NCI-H1092 (cell line): ENCODE results near the gene SCN8A.
"Not testable (repeated sequence)": the region's sequence is repeated elsewhere in the genome, so short reads cannot be mapped to it uniquely, and the experiment has no call there.

Experiments used
- DNase-seq: peaks from one replicate; lab custom pipeline; 2025; lab: John Stamatoyannopoulos, UW

Gene SCN8A

DNA sequence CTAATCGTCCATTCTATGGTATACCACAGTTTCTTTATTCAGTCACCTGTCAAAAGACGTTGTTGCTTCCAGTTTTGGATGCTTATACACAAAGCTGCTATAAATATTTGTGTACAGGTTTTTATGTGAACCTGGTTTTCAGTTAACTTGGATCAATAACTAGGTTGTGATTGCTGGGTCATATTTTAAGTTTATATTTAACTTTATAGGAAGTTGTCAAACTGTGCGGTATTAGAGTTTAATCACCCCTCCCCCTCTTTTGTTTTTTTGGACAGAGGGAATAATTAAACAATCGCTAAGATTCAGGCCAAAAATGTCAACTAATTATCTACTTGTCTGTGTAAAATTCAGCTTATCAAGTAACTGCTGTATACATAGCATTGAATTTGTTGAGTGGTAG is 34.3 kb downstream of the SCN8A start:
- DNase-seq, result no peak

DNA sequence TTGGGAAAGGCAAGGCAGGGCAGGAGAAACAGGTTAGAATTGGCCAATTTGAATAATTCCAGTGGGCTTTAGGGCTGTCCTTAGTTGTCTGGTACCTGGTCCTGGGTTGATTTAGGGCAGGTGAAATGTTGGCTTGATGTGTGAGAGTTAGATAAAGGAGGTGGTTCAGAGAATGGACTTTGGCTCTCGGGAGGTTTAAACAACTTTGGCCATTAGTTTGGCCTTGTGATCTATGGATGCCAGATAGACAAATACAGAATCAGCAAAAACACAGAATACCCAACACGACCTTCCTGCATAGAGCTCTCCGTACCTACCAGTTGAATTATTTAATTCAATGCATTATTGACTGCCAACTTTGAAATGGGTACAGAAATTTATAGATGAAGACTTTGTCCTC is 35.1 kb downstream of the SCN8A start:
- DNase-seq, result no peak

DNA sequence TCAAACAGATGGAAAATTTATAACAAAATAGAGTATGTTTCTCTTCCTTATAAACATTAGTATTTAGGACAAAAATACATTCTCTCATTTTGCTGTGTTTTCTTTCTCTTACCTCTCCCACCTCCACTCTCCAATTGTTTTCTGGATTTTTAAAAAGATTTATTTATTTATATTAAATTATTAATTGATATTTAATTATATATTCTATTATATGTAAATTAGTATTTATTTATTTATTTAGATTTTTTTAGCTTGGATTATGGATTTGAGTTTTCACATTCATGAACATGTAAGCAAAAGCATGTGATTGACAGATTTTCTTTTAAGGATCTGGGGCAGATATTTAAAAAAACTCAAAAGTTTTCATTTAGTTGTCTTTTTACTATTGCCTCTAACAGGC is 35.6 kb downstream of the SCN8A start:
- no peak for DNase-seq

DNA sequence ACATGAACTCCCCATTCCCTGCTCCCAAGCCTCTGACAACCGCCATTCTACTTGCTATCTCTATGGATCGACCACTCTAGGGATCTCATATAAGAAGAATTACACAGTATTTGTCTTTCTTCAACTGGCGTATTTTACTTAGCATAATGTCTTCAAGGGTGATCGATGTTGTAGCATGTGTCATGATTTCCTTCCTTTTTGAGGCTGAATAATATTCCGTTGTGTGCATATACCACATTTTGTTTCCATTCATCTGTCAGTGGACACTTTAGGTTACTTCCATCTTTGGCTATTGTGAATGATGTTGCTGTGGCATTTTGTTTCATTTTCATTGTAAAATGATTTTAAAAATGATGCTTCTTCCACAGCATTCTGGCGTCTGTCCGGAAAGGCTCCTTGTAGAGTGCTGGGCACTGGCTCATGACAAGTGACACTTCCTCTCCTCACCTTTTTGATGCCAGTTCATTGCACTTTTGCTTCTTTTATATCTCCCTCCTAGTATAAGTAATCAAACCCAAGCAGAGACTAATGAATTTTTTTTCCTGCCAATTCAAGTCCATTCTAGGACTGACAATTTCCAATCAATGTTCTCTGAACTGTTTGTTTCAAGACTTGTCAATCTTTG is 39.3 kb downstream of the SCN8A start:
- DNase-seq, result no peak

DNA sequence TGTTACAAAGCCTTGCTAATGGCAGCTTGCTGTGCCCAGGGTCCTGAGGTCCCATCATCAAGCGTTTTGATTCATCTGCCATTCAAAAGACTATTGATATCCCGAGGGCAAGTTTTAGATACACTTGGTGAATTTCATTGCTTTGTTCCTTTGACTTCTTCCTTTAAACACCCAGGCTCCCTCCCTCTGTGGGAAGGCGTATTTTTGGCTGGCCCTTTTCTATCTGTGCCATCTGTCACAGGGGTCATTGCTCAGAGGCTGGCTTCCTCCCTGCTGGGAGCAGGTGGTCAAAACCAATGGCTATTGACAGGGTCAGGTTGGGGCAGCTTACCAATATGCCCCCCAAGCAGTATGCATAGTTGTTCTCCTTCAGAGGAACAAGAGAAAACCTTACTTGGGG is 40.0 kb downstream of the SCN8A start:
- DNase-seq, result no peak

DNA sequence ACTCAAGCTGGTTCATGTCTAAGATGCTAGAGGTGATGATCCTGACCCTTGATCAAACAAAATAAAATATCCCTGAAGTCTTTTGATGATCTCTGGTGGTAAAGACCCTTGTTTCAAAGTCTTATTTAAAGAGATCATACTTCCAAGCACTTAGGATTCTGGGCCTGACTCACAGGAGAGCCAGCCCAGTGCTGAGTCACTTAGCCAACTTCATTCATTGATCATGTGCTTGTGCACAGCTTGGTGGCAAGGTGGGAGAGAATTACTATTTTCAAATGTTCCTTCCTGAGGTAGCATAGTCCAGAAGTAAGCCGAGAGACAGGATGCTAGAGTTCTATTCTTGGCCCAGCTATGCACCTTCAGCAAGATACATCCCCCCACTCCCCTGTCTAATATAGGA is 40.6 kb downstream of the SCN8A start:
- no peak for DNase-seq

DNA sequence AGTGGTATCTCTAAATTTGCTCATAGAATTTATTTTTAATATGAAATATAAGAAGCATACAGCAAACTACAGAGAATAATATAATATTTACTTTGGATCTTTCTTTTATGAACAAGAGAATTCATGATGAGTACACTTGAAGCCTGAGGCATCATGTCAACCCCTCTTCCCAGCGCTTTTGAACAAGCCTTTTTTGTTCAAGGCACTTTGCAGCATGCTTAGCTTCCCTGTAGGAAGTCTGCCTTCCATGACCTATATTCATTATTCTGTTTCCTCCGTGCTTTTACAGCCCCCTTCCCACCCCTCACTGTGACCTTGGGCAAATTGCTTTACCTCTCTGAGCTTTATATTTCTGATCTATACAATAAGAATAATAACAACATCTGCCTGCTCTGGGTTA is 41.6 kb downstream of the SCN8A start:
- DNase-seq, result no peak

DNA sequence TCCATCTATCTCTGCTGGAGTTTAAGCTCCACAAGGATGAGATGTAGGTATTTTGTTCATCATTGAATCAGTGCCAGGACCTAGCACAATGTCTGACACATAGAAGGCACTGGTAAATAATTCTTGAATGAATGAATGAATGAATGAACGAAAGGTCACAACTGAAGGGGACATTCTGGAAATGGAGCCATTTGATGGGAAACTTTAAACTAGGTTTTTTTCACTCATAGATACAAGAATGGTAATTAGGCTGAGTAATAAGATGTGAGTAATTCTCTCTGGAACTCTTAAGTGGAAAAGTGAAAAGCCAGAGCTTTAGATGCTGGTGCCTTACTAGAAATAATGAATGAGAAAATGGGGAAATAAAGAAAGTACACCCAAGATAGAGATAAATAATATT is 44.3 kb downstream of the SCN8A start:
- DNase-seq, result no peak

DNA sequence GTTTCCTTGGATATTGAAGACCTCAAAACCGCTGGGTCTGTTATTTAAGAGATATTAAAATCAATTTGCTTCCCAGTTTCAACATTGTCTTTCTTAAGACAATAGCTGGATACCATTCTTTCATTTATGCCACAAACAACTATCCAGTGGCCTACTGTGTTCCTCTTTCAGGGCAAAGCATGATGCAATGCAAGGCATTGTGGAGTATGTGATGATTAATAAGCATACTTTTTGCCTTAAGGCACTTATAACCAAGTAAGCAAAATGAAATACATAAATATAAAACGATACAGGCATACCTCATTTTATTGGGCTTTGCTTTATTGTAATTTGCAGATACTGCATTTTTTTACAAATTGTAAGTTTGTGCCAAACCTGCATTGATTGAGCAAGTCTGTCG is 45.5 kb downstream of the SCN8A start:
- no peak for DNase-seq

DNA sequence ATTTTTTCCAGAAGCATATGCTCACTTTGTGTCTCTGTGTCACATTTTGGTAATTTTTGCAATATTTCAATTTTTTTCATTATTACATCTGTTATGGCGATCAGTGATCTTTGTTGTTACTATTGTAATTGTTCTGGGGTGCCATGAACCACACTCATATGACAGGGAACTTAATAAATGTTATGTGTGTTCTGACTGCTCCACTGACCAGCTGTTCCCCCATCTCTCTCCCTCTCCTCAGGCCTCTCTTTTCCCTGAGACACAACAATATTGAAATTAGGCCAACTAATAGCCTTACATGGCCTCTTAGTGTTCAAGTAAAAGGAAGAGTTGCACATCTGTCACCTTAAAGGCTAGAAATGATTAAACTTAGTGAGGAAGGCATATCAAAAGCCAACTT is 46.0 kb downstream of the SCN8A start:
- no peak for DNase-seq

DNA sequence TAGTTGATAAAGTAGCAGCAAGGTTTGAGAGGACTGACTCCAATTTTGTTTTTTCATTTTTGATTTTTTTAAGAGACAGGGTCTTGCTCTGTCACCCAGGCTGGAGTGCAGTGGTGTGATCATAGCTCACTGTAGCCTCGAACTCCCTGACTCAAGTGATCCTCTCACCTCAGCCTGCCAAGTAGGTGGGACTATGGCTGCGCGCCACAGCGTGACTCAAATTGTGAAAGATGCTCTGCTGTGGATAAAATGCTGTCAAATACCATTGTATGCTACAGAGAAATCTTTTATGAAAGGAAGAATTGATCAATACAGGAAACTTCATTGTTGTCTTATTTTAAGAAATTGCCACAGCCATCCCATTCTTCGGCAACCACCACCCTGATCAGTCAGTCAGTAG is 48.3 kb downstream of the SCN8A start:
- no peak for DNase-seq

DNA sequence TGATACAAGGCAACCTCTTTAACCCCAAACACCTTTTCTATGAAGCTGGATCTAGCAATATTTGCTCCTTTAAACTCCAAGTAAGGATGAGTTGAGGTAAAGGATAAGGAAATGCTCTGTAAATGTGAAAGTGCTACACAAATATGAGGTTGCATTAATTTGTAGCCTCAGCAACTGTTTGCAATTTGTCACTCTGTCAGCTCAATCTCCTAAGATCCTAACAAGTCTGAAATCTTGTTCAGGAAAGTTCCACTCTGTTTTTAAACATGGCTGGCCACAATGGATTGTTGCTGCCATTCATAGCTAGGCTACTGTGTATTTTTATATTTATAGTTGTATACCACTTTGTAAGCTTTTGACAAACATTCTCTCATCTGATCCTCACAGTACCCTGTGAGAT is 51.3 kb downstream of the SCN8A start:
- no peak for DNase-seq

DNA sequence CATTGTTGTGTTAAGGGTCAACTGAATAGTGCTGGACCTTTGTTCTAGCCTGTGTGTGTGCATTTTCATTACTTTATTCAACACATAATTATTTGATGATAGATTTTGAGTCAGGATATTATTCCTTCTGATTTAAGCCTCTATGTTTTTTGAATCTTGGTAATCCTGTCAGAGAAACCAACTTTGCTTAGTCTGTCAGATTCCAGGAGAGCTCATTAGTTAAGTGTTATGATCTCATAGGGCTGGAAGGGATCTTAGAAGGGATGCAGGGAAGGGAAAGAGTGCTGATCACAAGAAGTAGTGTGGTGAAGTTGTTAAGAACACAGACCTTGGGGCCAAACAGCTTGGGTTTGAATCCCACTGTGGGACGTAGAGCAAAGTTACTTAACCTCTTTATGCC is 52.9 kb downstream of the SCN8A start:
- DNase-seq, result no peak

DNA sequence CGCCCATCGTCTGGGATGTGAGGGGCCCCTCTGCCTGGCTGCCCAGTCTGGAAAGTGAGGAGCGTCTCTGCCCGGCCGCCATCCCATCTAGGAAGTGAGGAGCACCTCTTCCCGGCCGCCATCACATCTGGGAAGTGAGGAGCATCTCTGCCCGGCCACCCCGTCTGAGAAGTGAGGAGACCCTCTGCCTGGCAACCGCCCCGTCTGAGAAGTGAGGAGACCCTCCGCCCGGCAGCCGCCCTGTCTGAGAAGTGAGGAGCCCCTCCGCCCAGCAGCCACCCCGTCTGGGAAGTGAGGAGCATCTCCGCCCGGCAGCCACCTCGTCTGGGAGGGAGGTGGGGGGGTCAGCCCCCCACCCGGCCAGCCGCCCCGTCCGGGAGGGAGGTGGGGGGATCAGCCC is 53.7 kb downstream of the SCN8A start:
- DNase-seq, result not testable (repeated sequence)

DNA sequence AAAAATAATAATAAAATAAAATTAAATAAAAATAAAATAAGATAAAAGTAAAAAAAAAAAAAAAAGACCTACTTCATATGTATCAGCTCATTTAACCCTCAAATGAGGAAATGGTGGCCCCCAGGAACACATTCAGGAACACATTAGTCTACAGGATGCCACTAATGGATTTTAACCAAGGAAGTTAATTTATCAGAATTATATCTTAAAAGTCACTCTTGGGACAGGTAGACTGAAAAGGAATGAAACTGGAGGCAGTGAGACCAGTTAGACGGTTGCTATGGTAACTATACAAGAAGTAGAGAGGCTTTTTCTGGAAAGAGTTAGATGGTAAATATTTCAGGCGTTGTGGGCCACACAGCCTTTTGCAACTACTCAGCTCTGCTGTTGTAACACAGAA is 54.9 kb downstream of the SCN8A start:
- no peak for DNase-seq

DNA sequence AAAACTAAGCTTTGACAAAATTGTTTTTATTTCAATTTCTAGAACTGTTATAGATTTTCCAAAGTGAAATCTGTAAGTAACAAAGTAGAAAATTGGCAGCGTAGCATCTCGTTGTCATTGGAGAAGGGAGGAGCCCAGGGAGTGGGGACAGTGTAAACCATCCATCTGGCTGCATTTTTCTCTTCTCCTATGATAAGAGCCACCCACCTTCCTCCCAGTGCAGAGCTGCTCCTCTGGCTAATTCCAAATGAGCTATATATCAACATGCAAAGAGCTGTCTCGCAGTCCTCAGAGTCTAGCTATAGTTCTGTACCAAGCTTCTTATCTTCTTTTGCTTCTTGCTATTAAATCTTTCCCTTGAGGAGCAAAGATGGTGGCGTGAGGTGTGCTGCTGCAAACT is 56.6 kb downstream of the SCN8A start:
- DNase-seq, result no peak

DNA sequence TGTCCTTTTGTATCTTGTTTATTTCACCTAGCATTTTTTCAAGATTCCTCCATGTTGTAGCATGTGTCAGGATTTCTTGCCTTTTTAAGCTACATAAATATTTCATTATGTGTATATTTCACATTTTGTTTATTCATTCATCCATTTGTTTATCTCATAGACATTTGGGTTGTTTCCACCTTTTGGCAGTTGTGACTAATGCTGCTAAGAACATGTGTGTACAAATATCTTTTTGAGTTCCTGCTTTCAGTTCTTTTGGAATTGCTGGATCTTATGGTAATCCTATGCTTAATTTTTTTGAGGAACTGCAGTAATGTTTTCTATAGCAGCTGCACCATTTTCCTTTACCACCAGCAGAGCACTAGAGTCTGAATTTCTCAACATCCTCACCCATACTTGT is 62.4 kb downstream of the SCN8A start:
- DNase-seq, result no peak

DNA sequence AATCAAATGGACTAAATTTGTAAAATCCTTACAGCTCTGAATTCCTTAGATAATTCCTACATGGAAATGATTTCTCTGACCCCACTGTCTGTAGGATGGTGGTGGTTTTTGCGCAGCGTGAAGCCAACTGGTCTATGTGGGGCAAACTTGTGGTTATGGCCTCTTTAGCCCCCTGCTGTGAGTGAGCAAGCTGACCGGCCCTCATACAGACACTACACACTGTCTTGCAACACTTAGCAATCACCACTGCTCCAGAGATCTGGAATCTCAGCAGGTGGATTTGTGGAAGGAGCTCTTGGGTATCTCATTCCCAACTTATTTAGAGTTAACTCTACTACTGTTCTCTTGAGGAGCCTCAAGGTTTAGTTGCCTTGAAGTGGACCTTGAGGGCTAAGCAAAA is 70.2 kb downstream of the SCN8A start:
- DNase-seq, result no peak

DNA sequence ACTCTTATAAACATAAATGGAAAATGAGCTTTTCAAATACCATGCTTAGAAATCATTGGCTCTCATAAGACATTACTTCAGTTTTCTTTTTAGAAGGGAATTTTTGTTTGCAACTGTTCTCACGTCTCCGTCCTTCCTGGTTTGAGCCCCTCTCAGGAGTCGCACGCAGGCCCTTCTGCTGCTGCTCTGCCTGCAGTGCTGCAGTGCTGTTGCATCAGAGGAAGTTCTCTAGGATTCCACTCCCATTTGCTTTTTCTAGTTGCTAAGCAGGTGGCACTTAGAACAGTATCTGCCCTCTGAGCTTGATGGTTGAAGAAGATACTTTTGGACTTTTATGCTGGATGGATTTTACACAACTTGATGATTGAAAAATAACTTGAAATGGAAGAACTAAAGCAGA is 70.8 kb downstream of the SCN8A start:
- DNase-seq, result no peak

DNA sequence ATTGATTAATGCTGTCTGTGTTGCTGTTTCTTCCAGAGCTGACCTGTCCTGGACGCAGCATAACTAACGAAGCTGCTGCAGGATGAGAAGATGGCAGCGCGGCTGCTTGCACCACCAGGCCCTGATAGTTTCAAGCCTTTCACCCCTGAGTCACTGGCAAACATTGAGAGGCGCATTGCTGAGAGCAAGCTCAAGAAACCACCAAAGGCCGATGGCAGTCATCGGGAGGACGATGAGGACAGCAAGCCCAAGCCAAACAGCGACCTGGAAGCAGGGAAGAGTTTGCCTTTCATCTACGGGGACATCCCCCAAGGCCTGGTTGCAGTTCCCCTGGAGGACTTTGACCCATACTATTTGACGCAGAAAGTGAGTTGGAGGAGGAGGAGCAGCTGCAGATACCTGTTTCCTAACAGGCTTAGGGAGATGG is 71.7 kb downstream of the SCN8A start:
- DNase-seq, result no peak

DNA sequence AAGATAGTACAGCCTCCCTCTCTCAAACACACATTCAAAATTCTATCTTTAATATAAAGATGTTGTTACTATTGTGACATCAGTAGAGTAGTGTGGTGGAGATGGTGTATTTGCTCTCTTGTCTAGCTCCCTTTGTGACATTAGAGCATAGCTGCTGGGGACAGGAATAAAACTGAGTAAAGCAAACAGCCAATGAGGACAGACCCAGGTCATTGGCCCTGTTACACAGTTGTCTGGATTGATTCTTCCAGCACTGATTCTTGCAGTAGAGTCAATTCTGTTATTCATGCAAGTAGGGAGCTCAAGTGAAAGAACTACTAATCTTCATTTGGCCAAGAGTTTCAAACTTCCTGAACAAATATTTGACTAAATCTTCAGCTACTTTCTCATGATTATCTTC is 72.4 kb downstream of the SCN8A start:
- DNase-seq, result no peak

DNA sequence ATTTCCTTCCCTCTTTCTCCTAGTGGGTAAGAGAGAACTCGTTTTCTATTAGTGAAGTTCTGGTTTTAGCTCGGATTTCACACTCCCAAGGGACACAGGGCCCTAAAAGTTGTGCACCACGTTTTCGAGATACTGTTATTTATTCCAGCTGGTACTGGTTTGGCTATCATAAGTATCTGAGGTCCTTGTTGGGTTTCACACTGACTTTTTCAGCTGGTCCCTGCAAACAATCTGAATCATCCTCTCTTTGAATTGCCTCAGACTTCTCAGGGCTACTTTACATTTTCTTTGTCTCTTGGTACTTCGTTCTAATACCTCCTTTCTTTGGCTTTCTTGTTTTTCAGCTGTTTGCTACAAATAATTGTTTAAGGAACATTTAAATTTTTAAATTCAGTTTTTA is 75.7 kb downstream of the SCN8A start:
- no peak for DNase-seq

DNA sequence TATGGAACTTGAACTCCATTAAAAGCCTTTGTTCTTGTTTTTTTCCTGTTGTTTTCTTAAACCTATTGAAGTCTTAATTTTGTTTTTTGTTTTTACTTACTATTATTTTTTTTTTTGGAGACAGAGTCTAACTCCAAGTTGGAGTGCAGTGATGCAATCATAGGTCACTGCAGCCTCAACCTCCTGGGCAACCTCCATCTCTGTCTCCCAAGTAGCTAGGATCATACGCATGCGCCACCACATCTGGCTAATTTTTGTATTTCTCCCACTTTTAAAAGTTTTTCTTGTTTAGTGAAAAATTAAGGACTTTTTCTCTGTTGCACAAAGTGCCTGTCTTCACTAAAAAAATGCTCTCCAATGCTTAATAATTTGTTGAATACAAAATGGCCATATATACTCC is 76.2 kb downstream of the SCN8A start:
- DNase-seq, result no peak

DNA sequence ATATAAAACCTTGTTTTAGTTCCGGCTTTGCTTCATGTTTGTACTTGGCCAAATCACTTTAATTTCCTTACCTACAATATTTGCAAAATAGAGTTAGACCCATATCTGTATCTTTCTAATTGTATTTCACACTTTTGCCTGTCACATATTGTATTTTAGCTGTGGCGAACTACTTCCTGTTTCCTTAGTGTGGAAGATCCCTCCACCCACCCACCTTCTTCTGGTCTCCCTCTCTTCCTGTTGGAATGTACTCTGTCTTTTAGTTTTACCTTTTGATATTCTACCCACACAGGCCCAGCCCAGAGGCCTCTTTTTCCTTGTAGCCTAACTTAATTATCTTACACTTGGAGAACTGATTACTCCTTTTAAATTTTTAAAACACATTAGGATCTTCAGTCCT is 78.2 kb downstream of the SCN8A start:
- no peak for DNase-seq

DNA sequence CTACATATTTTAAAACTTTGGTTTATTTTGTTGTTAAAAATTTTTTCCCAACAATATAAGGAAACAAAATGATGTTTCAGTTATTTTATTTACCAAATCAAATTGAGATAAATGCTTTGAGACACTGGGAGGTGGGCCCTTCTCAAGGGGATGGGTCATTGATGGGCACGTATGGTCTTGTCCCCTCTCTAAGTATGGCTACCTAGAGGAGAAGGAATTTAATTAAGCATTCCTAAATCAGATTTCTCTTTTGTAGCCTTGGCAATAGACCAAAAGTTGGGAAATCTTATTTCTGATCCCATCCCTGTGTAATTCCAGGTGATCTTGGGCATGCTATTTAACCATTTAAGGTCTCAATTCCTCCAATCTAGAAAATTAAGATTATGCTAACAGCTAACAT is 79.0 kb downstream of the SCN8A start:
- DNase-seq, result no peak
